GM19351 (cell line): ENCODE data around the gene FSTL4.

Experiments
- ATAC-seq: cut with Tn5 transposase; IDR thresholded peaks from one replicate; pipeline ENCODE4 v1.9.1; 2021; ENCODE audit warnings: mild to moderate bottlenecking, moderate library complexity; ENCODE audit not compliant: unreplicated experiment

The FSTL4 gene

GRCh38 chr5:133612249-133612860 is at the start of gene FSTL4:
FSTL4 (minus strand) TSS chr5:133612541.
- no peak for ATAC-seq

DNA sequence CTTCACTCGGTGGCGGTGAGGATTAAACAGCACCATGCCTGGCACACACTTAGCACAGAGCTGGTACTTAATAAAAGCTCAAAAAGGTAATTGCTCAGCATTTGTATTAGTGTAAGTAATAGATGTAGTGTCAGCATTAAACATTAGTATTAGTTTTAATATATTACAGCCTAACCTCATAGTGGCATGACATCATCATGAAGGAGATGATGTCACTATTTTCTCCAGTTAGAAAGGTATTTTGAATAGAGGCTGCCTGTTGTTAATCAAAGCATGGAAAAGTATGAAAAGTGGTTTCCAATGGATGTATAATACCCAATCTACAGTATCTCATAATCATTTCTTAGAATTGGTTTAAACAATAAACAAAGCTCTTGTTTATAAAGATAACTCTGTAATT is 49.0 kb upstream of the FSTL4 start:
- no peak for ATAC-seq

- ATAC-seq = no peak
Measured at GRCh38 chr5:133658327-133658726, 46.0 kb upstream of the FSTL4 start.

GRCh38 chr5:133657036-133657435 is 44.7 kb upstream of the FSTL4 start:
- ATAC-seq = no peak

DNA sequence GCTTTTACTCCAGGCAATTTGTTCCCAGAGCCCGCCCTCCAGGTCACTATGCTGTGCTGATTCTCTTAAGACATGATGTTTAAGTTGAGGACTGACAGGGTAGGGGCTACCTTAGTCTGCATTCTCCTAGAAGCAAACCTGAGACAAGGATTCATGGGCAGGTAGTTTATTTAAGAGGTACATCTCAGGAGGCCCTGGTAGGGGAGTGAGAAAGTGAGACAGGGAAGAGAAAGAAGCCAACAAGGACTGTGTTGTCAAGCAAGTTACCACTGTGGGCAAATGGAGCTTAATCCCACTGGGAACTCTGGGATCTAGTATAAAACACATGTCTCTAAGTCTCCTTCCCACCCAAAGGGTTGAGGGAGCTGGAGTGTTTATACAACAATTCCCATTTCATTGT is 43.6 kb upstream of the FSTL4 start:
- ATAC-seq = no peak

- no peak for ATAC-seq
Measured at GRCh38 chr5:133653760-133654049, 41.4 kb upstream of the FSTL4 start.

GRCh38 chr5:133652951-133653759 is 40.8 kb upstream of the FSTL4 start:
- ATAC-seq = no peak

GRCh38 chr5:133644000-133644865 is 31.9 kb upstream of the FSTL4 start:
- no peak for ATAC-seq

DNA sequence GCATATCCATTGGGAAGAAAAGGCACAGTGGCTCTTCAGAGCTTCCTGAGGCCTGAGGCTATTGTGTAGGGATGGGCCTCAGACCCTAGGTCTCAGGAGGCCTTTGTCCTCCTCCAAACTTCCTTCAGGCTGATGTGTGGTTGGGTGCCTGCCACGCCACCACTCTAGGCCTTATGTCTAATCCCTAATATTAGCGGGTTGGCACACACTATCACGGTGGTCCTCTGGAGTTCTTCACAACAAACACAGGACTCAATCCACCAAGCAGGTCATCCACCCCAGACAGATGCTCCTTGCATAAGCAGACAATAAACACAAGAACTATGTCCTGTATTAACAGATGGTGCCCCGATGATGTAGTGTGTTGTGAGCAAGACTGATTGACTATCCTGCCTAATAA is 31.0 kb upstream of the FSTL4 start:
- no peak for ATAC-seq

DNA sequence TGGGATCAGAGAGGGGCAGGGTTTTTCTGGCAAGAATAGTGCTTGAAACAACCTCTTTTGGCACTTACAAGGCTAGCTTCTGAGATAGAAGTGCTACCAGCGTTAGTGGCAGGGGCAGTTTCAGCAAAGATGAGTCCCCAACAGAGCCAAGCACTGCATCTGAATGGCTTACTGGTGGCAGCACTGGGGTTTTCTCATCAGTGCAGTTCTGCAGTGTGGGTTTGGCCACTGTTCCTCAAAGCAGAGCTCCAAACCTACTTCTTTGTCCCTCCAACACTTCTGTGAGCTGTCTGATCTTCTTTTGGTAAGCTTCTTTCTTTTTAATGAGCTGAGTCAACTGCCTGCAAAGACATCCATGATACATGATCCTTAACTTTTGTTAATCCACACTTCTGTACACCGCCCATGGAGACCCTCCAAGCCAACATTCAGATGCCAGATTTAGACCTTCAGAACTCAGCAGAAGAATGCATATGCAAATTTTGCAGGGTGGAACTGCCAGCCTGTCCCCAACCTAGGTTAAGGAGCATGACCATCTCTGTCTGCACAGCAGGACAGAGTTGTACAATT is 29.9 kb upstream of the FSTL4 start:
- ATAC-seq = no peak

GRCh38 chr5:133641683-133642082 is 29.3 kb upstream of the FSTL4 start:
- no peak for ATAC-seq

GRCh38 chr5:133639850-133640528 is 27.6 kb upstream of the FSTL4 start:
- ATAC-seq = no peak

GRCh38 chr5:133638436-133638835 is 26.1 kb upstream of the FSTL4 start:
- no peak for ATAC-seq

- ATAC-seq = no peak
Measured at GRCh38 chr5:133637206-133637605, 24.9 kb upstream of the FSTL4 start.

DNA sequence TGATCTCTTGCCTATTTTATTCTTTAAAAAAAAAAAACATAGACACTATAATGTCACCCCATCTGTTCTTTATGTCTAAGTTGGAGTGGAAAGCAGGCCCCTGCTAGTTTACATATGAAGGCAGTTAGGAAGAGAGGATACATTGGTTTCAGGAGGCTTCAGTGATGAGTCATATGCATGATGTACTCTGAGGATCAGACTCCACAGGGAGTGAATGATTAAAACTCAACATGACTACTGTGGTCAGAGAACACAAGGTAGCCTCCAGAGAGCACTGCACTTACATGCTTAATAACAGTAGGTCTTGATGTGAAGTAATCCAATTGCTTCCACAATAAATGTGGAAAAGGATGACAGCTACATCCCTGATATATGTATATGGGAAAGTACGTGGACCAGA is 22.7 kb upstream of the FSTL4 start:
- ATAC-seq = no peak

GRCh38 chr5:133627180-133627579 is 14.8 kb upstream of the FSTL4 start:
- no peak for ATAC-seq

- ATAC-seq = no peak
Measured at GRCh38 chr5:133624316-133624715, 12.0 kb upstream of the FSTL4 start.

GRCh38 chr5:133618141-133618540 is 5.8 kb upstream of the FSTL4 start:
- ATAC-seq = no peak

DNA sequence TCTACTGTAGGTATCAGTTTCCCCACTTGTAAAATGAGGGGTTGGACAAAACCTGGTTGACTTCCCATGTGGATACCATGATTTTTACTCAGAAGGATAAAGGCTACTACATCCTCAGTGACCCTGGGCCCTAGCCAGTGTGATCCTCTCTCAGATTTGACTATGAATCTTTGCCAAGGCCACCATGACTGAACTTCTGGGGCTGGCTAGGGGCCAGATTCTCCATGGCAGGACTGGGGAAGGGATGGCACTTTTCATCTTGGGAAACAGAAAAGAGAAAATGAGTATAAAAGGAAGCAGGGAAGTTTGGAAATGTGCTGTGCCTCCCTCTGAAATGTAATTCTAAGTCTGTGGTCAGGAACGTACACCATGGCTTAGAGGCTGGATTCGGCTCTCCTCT is 1.4 kb upstream of the FSTL4 start:
- no peak for ATAC-seq

- no peak for ATAC-seq
Measured at GRCh38 chr5:133613184-133613583, 843 bp upstream of the FSTL4 start.
